Endothelial cell of umbilical vein (primary cell): Measurements from ENCODE around the gene FAM193B. TPM values are rescaled to one million over a fixed set of nuclear protein-coding genes. Genes with fewer than 3 reads are reported as not detected.

Experiments
- BruUV-seq: library from RNA; stranded (reverse); fragments of 400-500 nt; replicated peaks from 2 replicates; lab custom pipeline; 2021; lab: Mats Ljungman, UMichigan
- CTCF ChIA-PET: fragments of 300-600, 350-600 bp; sonication (Branson Sonifier 250); formaldehyde crosslinking; loops from one replicate; lab custom pipeline; 2021; ENCODE audit warnings: antibody characterized with exemption, inconsistent platforms; lab: Charles Lee
- POLR2A ChIA-PET: fragments of 300-600, 350-600 bp; sonication (Branson Sonifier 250); formaldehyde crosslinking; loops from one replicate; lab custom pipeline; 2021; ENCODE audit warnings: antibody characterized with exemption, inconsistent platforms; lab: Charles Lee
- DNase-seq: peaks from one replicate; pipeline ENCODE4 v3.0.0-alpha.2; 2011; ENCODE audit warnings: low read depth, low spot score
- FAIRE-seq: peaks from 2 replicates; lab custom pipeline; 2011; peaks lifted over from hg19 to GRCh38; lab: Jason Lieb, UNC
- H2AFZ ChIP-seq: 2 replicates; pipeline ENCODE4 v1.6.0; 2012; ENCODE audit warnings: low read depth, low read length, control low read depth, inconsistent platforms
- H3K27ac ChIP-seq: 2 replicates; pipeline ENCODE4 v1.5.1; 2011; ENCODE audit warnings: low read depth, mild to moderate bottlenecking, control low read depth, low read length, moderate library complexity; ENCODE audit not compliant: insufficient read depth
- H3K27me3 ChIP-seq, 2 experiments: 2 replicates each; pipeline versions ENCODE4 v1.6.0 to v1.6.1; 2011; ENCODE audit warnings: low read length in 2 of 2, mixed read lengths in 1 of 2; ENCODE audit not compliant: control insufficient read depth in 2 of 2, insufficient read depth in 2 of 2
- H3K36me3 ChIP-seq, 2 experiments: 2 replicates in 1 of 2; 3 replicates in 1 of 2; pipeline ENCODE4 v1.5.1; 2011; ENCODE audit warnings: low read length in 2 of 2, mild to moderate bottlenecking in 1 of 2, moderate library complexity in 1 of 2; ENCODE audit not compliant: control insufficient read depth in 2 of 2, insufficient read depth in 2 of 2; ENCODE audit errors: extremely low read depth in 1 of 2
- H3K4me1 ChIP-seq: 3 replicates; pipeline ENCODE4 v1.5.1; 2011; ENCODE audit warnings: mild to moderate bottlenecking, low read length; ENCODE audit not compliant: control insufficient read depth, insufficient read depth; ENCODE audit errors: extremely low read depth
- H3K4me2 ChIP-seq: 2 replicates; pipeline ENCODE4 v1.6.1; 2011; ENCODE audit warnings: low read length, control low read depth, mixed read lengths; ENCODE audit not compliant: insufficient read depth
- H3K4me3 ChIP-seq, 3 experiments: fragments of 200-600 bp in 1 of 3; sonication (generic), shearing (Covaris generic) in 1 of 3; replicated peaks in 1 of 3; 2 replicates each; pipeline ENCODE4 v1.5.1; 2011 to 2016; ENCODE audit warnings: control low read depth in 3 of 3, low read length in 3 of 3, mild to moderate bottlenecking in 2 of 3, inconsistent platforms in 1 of 3, low read depth in 1 of 3, moderate library complexity in 1 of 3; ENCODE audit not compliant: insufficient read depth in 1 of 3
- H3K79me2 ChIP-seq: 2 replicates; pipeline ENCODE4 v1.6.0; 2012; ENCODE audit warnings: low read length, inconsistent platforms; ENCODE audit not compliant: control insufficient read depth, insufficient read depth
- H3K9ac ChIP-seq: replicated peaks from 2 replicates; pipeline ENCODE3; 2011; ENCODE audit warnings: low read length, control low read depth; ENCODE audit not compliant: insufficient read depth; ENCODE audit errors: extremely low read depth
- H3K9me1 ChIP-seq: replicated peaks from 3 replicates; pipeline ENCODE4 v1.6.0; 2011; ENCODE audit warnings: mild to moderate bottlenecking, low read length; ENCODE audit not compliant: control insufficient read depth, insufficient read depth; ENCODE audit errors: extremely low read depth
- H3K9me3 ChIP-seq: replicated peaks from 2 replicates; pipeline ENCODE4 v1.5.1; 2012; ENCODE audit warnings: low read length, inconsistent platforms; ENCODE audit not compliant: control insufficient read depth, insufficient read depth
- H4K20me1 ChIP-seq: replicated peaks from 2 replicates; pipeline ENCODE3; 2011; ENCODE audit warnings: mild to moderate bottlenecking, low read length; ENCODE audit not compliant: control insufficient read depth, insufficient read depth; ENCODE audit errors: extremely low read depth
- EZH2 ChIP-seq: IDR thresholded peaks from 2 replicates; pipeline ENCODE4 v1.6.1; 2012; ENCODE audit warnings: borderline replicate concordance, low read depth, mild to moderate bottlenecking, moderate library complexity, low read length, inconsistent platforms; ENCODE audit not compliant: severe bottlenecking
- FOS ChIP-seq: IDR thresholded peaks from 2 replicates; pipeline ENCODE4 v1.6.1; 2011; ENCODE audit warnings: mild to moderate bottlenecking, low read length, moderate library complexity, borderline replicate concordance; ENCODE audit not compliant: insufficient read depth
- GATA2 ChIP-seq: IDR thresholded peaks from 2 replicates; pipeline ENCODE4 v1.7.0; 2011; ENCODE audit warnings: low read depth, mild to moderate bottlenecking, moderate library complexity, mixed read lengths, low read length; ENCODE audit not compliant: insufficient read length, insufficient read depth
- JUN ChIP-seq: IDR thresholded peaks from 2 replicates; pipeline ENCODE4 v1.6.1; 2011; ENCODE audit warnings: borderline replicate concordance, low read depth; ENCODE audit not compliant: insufficient read length, insufficient read depth
- MYC ChIP-seq: IDR thresholded peaks from one replicate; pipeline ENCODE4 v1.6.1; 2011; ENCODE audit warnings: mild to moderate bottlenecking, low read depth, low read length
- POLR2A ChIP-seq: IDR thresholded peaks from 2 replicates; pipeline ENCODE4 v1.6.1; 2012; ENCODE audit warnings: low read depth, mild to moderate bottlenecking, control low read depth, low read length
- POLR2AphosphoS5 ChIP-seq: IDR thresholded peaks from 2 replicates; pipeline ENCODE4 v1.6.1; 2012; ENCODE audit warnings: low read depth, mild to moderate bottlenecking, control low read depth, low read length, moderate library complexity; ENCODE audit not compliant: insufficient read depth
- dilution Hi-C: fragments of 300-500 bp; cut with MboI; formaldehyde crosslinking; loops from one replicate; pipeline ENCODE4 v1.15.0; 2019; ENCODE audit warnings: low sequenced_read_pairs; ENCODE audit not compliant: extremely low pct_ligation_motif_present
- intact Hi-C: fragments of 100-400 bp; cut with micrococcal nuclease; formaldehyde crosslinking; loops from one replicate; pipeline ENCODE4 v1.10.0; 2022
- polyA plus RNA-seq, 4 experiments: library from polyadenylated mRNA; depleted of rRNA in 3 of 4; stranded (reverse) in 3 of 4; unstranded in 1 of 4; fragments of >200 nt; gene quantifications; 2 replicates each; pipeline versions ENCODE4 v1.2.1 to v1.2.3, GENCODE V29; 2011 to 2012; ENCODE audit warnings: missing spikeins in 1 of 4
- total RNA-seq: library from RNA; stranded (reverse); gene quantifications from 2 replicates; pipeline ENCODE4 v1.2.3, GENCODE V29; 2021
- TF ChIP-seq, protein P1 (sequence below), 2 donors: IDR thresholded peaks; 1 replicate in 1 of 2; 2 replicates in 1 of 2; pipeline ENCODE4 v1.5.1; 2011; ENCODE audit warnings: low read length in 2 of 2, mild to moderate bottlenecking in 2 of 2, moderate library complexity in 2 of 2, control low read depth in 1 of 2, inconsistent platforms in 1 of 2, low read depth in 1 of 2; ENCODE audit not compliant: insufficient read depth in 1 of 2; ENCODE audit errors: extremely low read depth in 1 of 2
- TF ChIP-seq, protein P2 (sequence below): IDR thresholded peaks from 2 replicates; pipeline ENCODE4 v1.6.1; 2011; ENCODE audit not compliant: insufficient read depth, insufficient read length

FAM193B gene
- total and polyA plus RNA-seq, 2 donors (not counting 3 experiments of a cell fraction or from before 2014, with no cell fraction given) = 57.9 to 75.7 TPM

DNA sequence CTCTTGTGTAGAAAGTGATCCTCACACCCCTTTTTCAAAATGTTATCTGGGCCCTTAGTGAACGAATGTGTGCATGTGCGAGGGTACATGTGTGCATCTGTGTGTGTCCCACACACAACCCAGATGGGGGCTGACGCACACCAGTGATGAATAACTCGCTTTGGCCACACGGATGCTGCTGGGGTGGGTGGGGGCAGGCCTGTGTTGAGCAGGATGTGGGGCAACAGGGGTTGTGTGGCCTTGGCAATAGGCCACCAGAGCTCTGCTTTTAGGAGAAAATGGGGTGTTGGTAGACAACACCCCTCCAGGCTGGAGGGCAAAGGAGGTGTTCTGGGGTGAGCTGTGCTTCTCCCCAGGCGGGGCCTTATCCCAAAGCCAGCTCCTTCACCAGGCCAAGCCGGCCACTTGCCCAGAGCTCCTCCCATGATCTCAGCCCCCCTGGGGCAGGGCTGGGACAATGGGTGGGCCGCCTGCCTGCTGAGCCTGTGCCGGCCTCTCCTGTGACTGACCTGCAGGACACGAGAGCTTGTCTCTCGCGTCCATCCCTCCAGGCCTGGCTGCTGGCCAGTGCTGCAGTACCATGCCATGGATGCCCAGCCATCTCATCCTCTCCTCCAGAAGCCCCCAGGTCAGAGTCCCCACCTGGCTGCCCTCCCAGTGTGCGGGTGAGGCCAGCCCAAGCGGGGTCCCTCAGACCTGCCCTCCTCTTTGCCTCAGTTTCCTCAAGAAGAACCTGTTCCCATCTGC lies 82.6 kb downstream of the FAM193B start:
- dilution Hi-C loops = no loop called here
- BruUV-seq = no TSS peak
- peaks cover 31% of the 10 kb centered on the region for H3K4me1 ChIP-seq

More for the DNA sequence above, 82.6 kb downstream of the FAM193B start:
- intact Hi-C loops = loop anchor here (1.0 to 10.0 kb wide), 3 partner anchors 9 to 1027 kb away; partner anchors contain the start of gene FAF2
- Histone ChIP-seq H3K9me1 (no peaks in the 10 kb centered on the region), H3K4me3 (peak overlapping the region; percentile 58 to 82 (median 72)), H3K79me2 (peaks cover 49% of the 10 kb centered on the region), H3K27ac (peak overlapping the region; percentile 10), H3K27me3 (no peaks in the 10 kb centered on the region), H3K9ac (peak overlapping the region; percentile 77), H2AFZ (no peak overlapping the region), H4K20me1 (no peaks in the 10 kb centered on the region), H3K4me2 (peak overlapping the region; percentile 77), H3K9me3 (no peaks in the 10 kb centered on the region), H3K36me3 (peaks cover 3 to 20% of the 10 kb centered on the region in 2 experiments)
- ChIA-PET POLR2A (interaction anchor here (0.6 to 1.5 kb wide), 5 partner anchors 9 to 25 kb away, joined by 3 to 5 read pairs (median 4); no protein-coding TSS in a partner anchor), CTCF (interaction anchor here (0.9 to 4.5 kb wide), 9 partner anchors 9 to 68 kb away, joined by 3 to 57 read pairs (median 6); no protein-coding TSS in a partner anchor)
- no peak for DNase-seq
- FAIRE-seq = peak; percentile 49
- TF ChIP-seq POLR2AphosphoS5 (no peak), POLR2A (no peak), GATA2 (no peak), JUN (no peak), MYC (no peak), EZH2 (no peak), FOS (no peak)
- TF ChIP-seq, protein P1, sequence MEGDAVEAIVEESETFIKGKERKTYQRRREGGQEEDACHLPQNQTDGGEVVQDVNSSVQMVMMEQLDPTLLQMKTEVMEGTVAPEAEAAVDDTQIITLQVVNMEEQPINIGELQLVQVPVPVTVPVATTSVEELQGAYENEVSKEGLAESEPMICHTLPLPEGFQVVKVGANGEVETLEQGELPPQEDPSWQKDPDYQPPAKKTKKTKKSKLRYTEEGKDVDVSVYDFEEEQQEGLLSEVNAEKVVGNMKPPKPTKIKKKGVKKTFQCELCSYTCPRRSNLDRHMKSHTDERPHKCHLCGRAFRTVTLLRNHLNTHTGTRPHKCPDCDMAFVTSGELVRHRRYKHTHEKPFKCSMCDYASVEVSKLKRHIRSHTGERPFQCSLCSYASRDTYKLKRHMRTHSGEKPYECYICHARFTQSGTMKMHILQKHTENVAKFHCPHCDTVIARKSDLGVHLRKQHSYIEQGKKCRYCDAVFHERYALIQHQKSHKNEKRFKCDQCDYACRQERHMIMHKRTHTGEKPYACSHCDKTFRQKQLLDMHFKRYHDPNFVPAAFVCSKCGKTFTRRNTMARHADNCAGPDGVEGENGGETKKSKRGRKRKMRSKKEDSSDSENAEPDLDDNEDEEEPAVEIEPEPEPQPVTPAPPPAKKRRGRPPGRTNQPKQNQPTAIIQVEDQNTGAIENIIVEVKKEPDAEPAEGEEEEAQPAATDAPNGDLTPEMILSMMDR (IDR thresholded peaks at IDR 0.05; ENCODE audit: extremely low read depth in 1 of 2, insufficient read depth in 1 of 2, low read depth in 1 of 2, low read length in 2 of 2) = no peak
- TF ChIP-seq, protein P2, sequence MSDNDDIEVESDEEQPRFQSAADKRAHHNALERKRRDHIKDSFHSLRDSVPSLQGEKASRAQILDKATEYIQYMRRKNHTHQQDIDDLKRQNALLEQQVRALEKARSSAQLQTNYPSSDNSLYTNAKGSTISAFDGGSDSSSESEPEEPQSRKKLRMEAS = no peak
